GM19463 (cell line): Measurements from ENCODE around the gene CDY1.
"Not testable (repeated sequence)": the region's sequence is repeated elsewhere in the genome, so short reads cannot be mapped to it uniquely, and the experiment has no call there.

ENCODE experiments used
- ATAC-seq: cut with Tn5 transposase; IDR thresholded peaks from one replicate; pipeline ENCODE4 v1.9.1; 2021; ENCODE audit warnings: mild to moderate bottlenecking, moderate library complexity; ENCODE audit not compliant: unreplicated experiment

The CDY1 gene, protein sequence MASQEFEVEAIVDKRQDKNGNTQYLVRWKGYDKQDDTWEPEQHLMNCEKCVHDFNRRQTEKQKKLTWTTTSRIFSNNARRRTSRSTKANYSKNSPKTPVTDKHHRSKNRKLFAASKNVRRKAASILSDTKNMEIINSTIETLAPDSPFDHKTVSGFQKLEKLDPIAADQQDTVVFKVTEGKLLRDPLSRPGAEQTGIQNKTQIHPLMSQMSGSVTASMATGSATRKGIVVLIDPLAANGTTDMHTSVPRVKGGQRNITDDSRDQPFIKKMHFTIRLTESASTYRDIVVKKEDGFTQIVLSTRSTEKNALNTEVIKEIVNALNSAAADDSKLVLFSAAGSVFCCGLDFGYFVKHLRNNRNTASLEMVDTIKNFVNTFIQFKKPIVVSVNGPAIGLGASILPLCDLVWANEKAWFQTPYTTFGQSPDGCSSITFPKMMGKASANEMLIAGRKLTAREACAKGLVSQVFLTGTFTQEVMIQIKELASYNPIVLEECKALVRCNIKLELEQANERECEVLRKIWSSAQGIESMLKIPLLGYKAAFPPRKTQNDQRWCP

DNA sequence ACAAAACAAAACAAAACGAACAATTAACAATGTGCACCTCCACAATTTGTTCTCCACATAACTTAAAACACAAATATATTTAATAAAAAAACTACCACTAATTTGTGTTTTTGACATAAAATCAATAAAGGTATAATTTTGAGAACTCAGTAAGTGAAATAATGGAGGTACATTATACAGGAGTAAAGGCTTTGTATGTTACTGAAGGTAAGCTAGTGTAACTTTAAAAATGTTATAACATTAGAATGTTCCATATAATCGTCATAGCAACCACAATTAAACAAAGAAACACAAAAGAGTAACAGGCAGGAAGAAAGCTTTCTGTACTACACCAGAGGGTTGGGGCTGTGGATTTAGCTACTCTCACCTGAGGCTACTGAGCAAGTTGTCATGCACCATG is at the start of gene CDY1:
Gene CDY1, plus strand, starts transcription at position 301 of the 400 bp plus-strand sequence. CDS start 326 bp downstream, outside the sequence.
- not testable (repeated sequence) for ATAC-seq

DNA sequence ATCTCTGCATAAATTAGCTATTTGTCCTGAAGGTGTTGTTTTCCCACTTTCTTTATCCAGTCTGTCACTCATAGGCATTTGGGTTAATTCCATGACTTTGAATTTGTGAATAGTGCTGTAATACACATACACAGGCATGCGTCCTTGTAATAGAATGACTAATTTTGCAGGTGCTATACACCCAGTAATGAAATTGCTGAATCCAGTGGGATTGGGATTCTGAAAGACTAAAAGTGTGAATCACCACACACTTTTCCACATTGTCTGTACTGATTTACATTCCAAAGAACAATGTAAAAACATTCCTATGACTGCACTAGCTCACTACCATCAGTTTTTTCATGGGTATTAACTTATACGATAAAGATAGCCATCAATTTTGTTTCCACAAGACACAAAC is 28.6 kb upstream of the CDY1 start:
- ATAC-seq, result not testable (repeated sequence)

GRCh38 chrY:25620209-25620608 is 1.7 kb upstream of the CDY1 start:
- not testable (repeated sequence) for ATAC-seq

DNA sequence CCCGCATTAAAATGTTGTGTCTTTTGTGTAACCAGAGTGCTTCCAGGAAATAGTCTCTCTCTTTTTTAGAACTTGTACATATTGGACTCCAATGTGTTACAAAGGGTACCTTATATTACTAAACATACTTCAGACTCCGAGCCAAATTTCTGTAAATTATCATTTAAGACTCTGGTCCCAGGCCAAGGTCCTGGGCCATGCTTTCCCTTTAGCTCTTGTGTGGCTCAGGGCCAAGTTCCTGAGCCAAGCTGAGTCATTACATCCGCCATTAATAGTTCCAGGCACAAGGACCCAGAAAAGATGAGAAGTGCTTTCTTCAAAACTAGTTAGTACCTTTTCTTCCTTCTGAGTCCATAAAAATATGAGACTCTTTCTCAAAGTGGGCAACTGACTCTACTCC is 4.6 kb downstream of the CDY1 start:
- not testable (repeated sequence) for ATAC-seq

DNA sequence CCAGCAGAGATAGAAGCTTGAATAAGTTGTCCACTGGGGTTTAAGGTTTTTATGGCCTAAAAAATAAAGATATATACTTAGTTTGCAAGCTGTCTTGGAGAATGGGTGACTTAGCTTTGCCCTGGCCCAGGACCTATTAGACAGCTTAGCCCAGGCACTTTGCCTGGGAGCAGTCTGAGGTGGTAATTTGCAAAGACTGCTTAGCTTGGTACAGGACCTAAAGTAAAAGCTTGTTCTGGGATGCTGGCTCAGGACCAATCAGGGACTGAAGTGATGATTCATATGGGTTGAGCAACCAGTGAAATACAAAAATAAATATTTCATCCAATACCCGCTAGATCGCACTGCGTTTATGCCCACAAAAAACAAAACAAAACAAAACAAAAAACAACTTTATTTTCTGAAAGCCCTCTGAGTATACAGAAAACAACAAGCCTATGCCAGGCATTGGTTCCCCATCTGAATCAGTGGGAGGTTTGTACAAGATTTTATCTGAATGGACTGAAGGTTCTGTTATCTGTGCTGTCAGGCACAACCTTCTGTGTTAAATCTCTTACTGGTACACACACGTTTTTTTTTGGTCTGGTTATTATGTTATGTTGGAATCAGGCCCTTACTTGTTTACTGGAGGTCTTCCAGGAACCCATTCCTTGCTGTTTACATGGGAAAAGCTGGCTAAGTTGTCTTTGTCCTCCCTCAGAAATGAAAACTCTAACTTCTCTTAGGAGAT is 8.6 kb downstream of the CDY1 start:
- ATAC-seq, result not testable (repeated sequence)

GRCh38 chrY:25639852-25640251 is 17.9 kb downstream of the CDY1 start:
- ATAC-seq, result not testable (repeated sequence)

DNA sequence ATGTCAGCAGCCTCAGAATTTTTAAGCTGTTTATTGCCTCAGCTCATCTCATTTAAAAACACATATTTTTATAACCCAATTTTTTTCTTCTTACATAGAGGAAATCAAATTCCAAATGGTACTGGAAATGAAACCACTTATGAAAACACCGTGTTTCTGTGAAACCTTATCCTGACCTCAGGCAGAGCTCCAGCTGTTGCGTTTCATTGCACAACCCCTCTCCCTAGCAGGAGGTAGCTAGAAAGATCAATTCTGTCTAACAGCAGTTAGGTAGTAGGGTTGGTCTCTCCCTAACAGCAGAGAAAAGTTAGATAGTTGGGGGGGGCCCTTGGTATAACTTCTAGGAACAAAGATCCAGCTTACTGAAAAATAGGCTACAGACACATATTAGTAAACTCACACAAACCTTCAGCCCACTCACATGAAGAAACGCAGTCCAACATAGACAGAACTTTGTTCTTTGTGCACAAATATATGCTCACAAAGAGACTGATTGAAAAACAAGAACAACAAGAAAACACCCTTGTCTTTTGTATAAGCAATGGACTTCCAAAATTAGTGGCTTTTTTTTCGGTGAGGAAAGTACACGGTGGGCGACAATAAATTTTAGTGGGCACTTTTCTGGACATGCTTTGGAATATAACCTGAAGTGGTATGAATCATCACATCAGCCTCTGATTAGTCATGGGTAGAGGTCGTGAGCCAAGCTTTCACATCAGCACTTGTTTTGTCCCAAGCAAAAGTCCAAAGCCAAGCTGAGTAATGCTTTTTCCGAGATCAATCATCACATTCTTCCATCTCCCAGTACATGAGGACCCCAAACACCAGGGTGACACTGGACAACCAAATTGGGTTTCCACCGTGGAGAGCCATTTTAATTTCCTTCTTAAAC is 21.4 kb downstream of the CDY1 start:
- not testable (repeated sequence) for ATAC-seq
